Measurements from ENCODE around the gene TDRD10. TPM values are rescaled to one million over a fixed set of nuclear protein-coding genes. Genes with fewer than 3 reads are reported as not detected.

TDRD10 gene
- total and polyA plus RNA-seq, 10 donors, result 2.4 to 14.0 (median 9.0) TPM

DNA sequence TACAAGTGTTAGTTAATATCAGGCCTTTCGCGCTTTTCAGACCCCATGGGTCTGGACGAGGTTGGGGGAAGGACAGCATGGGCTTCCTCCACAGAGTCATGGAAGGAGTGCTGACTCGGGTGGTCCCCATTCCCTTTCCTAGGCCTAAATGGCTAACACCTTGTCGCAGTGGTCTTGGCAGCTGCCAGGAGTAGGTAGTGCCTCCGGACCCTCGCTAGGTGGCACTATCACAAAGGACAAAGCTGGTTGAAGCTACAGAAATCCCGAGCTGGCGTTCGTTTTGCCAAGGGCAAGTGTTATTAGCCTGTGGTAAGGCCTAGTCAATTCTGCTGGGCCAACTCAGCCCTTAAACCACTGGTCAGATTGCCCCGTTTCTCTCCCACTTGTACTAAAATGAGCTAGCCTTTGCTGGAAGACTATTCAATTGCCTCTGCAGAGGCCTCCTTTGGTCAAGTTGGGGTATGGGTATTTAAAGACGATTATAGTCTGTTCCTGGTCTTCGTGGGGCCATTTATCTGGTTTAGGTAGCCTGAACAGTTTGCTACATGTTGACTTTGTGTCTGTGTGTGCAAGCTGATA lies 57.5 kb downstream of the TDRD10 start:
- intact Hi-C loops (cut with DNase I; ENCODE audit: low total_unique reads), result loop anchor here (5.0 to 10.0 kb wide), 3 partner anchors 67 to 323 kb away; no protein-coding TSS in a partner anchor
- no peaks in the 10 kb centered on the region for H3K27me3 ChIP-seq (replicated peaks in 1 of 7)
- peaks cover 6 to 22% (median 14%) of the 10 kb centered on the region in 6 donors for H3K36me3 ChIP-seq
- TF ChIP-seq POLR2A (IDR thresholded peaks at IDR 0.05), result no peak
- TF ChIP-seq, protein P1, sequence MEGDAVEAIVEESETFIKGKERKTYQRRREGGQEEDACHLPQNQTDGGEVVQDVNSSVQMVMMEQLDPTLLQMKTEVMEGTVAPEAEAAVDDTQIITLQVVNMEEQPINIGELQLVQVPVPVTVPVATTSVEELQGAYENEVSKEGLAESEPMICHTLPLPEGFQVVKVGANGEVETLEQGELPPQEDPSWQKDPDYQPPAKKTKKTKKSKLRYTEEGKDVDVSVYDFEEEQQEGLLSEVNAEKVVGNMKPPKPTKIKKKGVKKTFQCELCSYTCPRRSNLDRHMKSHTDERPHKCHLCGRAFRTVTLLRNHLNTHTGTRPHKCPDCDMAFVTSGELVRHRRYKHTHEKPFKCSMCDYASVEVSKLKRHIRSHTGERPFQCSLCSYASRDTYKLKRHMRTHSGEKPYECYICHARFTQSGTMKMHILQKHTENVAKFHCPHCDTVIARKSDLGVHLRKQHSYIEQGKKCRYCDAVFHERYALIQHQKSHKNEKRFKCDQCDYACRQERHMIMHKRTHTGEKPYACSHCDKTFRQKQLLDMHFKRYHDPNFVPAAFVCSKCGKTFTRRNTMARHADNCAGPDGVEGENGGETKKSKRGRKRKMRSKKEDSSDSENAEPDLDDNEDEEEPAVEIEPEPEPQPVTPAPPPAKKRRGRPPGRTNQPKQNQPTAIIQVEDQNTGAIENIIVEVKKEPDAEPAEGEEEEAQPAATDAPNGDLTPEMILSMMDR (IDR thresholded peaks at IDR 0.05 in 8 of 11, conservative IDR thresholded peaks at IDR 0.05 in 3 of 11), result peak; percentile 94 to 98 (median 97)
- peak in 1 of 3 donors; percentile 21 for TF ChIP-seq POLR2AphosphoS5 (IDR thresholded peaks at IDR 0.05)
- no peaks in the 10 kb centered on the region for H3K9me3 ChIP-seq
- DNase-seq, result peak; percentile 92
- peak overlapping the region; percentile 63 to 96 (median 90) for H3K27ac ChIP-seq
- 10 to 14% (median 13%) methylated on average over 11 to 13 of the region's 13 CpGs for WGBS, 5 donors
- H3K4me3 ChIP-seq, result peak overlapping the region; percentile 38 to 98 (median 80)
- peaks cover 15 to 47% (median 32%) of the 10 kb centered on the region in 6 donors for H3K4me1 ChIP-seq

DNA sequence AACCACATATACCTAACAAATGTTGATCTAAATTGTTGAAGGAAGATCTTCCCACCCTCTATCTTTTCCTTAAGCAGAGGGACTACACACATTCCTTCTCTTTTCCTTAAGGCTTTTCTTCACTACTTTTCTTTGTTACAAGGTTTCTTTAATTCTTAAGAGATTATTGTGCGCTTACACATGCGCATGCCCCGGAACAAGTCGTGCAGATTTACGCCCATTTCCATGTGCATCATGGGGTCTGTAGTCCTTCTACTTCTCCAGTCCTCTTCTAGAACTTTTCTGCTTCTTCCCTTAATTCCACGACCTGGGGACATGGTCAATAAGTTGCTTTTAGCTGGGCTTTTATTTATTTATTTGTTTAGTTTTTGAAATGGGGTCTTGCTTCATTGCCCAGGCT lies 63.9 kb downstream of the TDRD10 start:
- TF ChIP-seq POLR2AphosphoS5 (IDR thresholded peaks at IDR 0.05) (no peak), POLR2A (IDR thresholded peaks at IDR 0.05) (no peak)
- TF ChIP-seq, protein P1 (IDR thresholded peaks at IDR 0.05 in 8 of 11, conservative IDR thresholded peaks at IDR 0.05 in 3 of 11), result no peak
- no peak for DNase-seq
- H3K27me3 ChIP-seq (replicated peaks in 1 of 7), result peaks cover 0 to 52% (median 20%) of the 10 kb centered on the region in 7 donors
- no peak overlapping the region for H3K27ac ChIP-seq
- peaks cover 3 to 12% (median 9%) of the 10 kb centered on the region in 6 donors for H3K4me1 ChIP-seq
- H3K9me3 ChIP-seq, result no peaks in the 10 kb centered on the region
- H3K36me3 ChIP-seq, result no peaks in the 10 kb centered on the region
- no peak overlapping the region for H3K4me3 ChIP-seq
- intact Hi-C loops (cut with DNase I; ENCODE audit: low total_unique reads), result loop anchor here (10.0 kb wide), 1 partner anchor 199 kb away; no protein-coding TSS in a partner anchor
- 78 to 90% (median 86%) methylated on average over 6 of the region's 6 CpGs for WGBS, 5 donors

DNA sequence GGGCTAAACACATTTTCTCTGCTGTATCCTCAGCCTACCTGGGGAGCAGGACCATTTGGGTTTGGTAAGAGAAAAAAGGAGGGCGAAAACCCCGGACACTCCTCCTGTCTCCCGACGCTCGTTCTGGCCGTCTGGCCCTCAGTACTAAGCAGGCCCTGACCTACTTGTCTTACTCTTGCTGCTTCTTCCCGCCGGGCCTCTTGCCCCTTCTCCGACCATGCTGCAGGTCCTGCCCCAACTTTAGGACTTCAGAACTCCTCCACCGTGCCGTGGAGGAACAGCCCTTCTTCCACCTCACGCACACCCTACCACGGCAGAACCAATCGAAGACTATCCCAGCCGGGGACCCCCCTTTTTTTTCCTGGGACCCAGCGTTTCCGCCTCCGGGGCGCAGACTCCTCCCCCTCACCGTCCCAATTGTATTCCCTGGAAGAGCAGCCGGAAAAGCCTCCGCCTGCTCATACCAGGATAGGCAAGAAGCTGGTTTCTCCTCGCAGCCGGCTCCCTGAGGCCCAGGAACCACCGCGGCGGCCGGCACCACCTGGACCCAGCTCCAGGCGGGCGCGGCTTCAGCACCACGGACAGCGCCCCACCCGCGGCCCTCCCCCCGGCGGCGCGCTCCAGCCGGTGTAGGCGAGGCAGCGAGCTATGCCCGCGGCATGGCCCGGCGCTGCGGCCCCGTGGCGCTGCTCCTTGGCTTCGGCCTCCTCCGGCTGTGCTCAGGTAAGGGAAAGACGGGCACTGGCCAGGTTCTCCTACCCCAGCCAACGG lies 65.6 kb downstream of the TDRD10 start, which contains the start of gene CHRNB2:
Gene CHRNB2, plus strand, starts transcription at position 393 of the 771 bp plus-strand sequence. Its CDS starts 267 bp downstream, at position 660.
- peak within 1 kb of the TSS in 6 of 8 donors; percentile 5 to 55 (median 10) for H3K4me3 ChIP-seq
- peaks cover 3 to 12% (median 9%) of the 10 kb centered on the region in 6 donors for H3K4me1 ChIP-seq
- peaks cover 0 to 61% (median 20%) of the 10 kb centered on the region in 7 donors for H3K27me3 ChIP-seq (replicated peaks in 1 of 7)
- H3K27ac ChIP-seq, result no peak within 1 kb of the TSS
- 3 to 9% (median 4%) methylated on average over 32 to 53 of the region's 53 CpGs for WGBS, 5 donors
- intact Hi-C loops (cut with DNase I; ENCODE audit: low total_unique reads), result loop anchor here (10.0 kb wide), 1 partner anchor 197 kb away; no protein-coding TSS in a partner anchor
- peak; percentile 90 for DNase-seq
- no peaks in the 10 kb centered on the region for H3K36me3 ChIP-seq
- H3K9me3 ChIP-seq, result no peaks in the 10 kb centered on the region
- TF ChIP-seq POLR2AphosphoS5 (IDR thresholded peaks at IDR 0.05) (peak in 2 of 3 donors; percentile 26 to 64), POLR2A (IDR thresholded peaks at IDR 0.05) (no peak)
- TF ChIP-seq, protein P1 (IDR thresholded peaks at IDR 0.05 in 8 of 11, conservative IDR thresholded peaks at IDR 0.05 in 3 of 11), result peak in 1 of 11 experiments; percentile 16

Data from spleen (tissue), 11 donors.